ENCODE measurements around the gene ANO8. TPM values are rescaled to one million over a fixed set of nuclear protein-coding genes. Genes with fewer than 3 reads are reported as not detected.

The ANO8 gene
- total RNA-seq, 1 experiment from 2014 or later = 18.6 TPM

DNA sequence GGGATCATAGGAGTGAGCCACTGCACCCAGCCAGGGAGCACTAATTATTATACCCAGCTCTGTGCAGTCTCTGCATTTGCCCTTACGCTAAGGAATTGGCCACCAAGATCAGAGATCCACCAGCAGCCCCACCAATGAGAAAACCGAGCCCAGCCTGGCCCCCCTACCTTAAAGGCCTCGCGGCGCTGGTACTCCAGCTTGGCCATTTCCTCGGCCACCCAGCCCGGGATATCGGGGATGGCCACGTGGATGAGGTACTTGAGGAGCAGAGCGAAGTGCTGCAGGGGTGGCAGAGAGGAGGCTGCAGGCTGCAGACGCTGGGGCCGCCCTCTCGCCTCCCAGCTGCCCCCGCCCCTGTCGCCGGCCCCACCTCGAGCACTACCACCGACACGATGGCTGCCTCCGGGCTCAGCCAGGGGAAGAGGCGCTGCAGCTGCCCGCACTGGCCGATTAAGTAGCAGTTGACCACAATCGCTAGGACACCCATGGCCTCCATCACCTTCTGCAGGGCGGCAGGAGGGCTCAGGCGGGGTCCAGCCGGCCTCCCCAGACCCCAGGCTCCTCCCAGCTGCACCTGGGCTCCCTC lies 7.5 kb downstream of the ANO8 start:
- no peaks in the 10 kb centered on the region for H3K4me1 ChIP-seq (ENCODE audit: insufficient read depth, low read length, poor library complexity, severe bottlenecking)
- H3K27me3 ChIP-seq (replicated peaks; ENCODE audit: insufficient read depth, low read depth, low read length, poor library complexity) = no peaks in the 10 kb centered on the region
- DNase-seq (ENCODE audit: low spot score) = no peak
- H3K4me3 ChIP-seq (ENCODE audit: low read depth, low read length, poor library complexity, severe bottlenecking) = no peak overlapping the region
- ChIA-PET CTCF (no interaction called here), POLR2A (ENCODE audit: low non-redundant PET) (interaction anchor here (1.0 kb wide), 1 partner anchor 9 kb away, joined by 4 read pairs; no protein-coding TSS in a partner anchor)
- BruUV-seq (replicated peaks) = no TSS peak
- peaks cover 14% of the 10 kb centered on the region for H3K36me3 ChIP-seq (ENCODE audit: insufficient read depth, low read length, poor library complexity, severe bottlenecking)
- no peak overlapping the region for H3K27ac ChIP-seq (ENCODE audit: low read depth, low read length, poor library complexity, severe bottlenecking)
- no peak for TF ChIP-seq EZH2 (IDR thresholded peaks at IDR 0.05; ENCODE audit: borderline replicate concordance, low read depth, low read length, poor library complexity, severe bottlenecking)
- TF ChIP-seq, protein P1, sequence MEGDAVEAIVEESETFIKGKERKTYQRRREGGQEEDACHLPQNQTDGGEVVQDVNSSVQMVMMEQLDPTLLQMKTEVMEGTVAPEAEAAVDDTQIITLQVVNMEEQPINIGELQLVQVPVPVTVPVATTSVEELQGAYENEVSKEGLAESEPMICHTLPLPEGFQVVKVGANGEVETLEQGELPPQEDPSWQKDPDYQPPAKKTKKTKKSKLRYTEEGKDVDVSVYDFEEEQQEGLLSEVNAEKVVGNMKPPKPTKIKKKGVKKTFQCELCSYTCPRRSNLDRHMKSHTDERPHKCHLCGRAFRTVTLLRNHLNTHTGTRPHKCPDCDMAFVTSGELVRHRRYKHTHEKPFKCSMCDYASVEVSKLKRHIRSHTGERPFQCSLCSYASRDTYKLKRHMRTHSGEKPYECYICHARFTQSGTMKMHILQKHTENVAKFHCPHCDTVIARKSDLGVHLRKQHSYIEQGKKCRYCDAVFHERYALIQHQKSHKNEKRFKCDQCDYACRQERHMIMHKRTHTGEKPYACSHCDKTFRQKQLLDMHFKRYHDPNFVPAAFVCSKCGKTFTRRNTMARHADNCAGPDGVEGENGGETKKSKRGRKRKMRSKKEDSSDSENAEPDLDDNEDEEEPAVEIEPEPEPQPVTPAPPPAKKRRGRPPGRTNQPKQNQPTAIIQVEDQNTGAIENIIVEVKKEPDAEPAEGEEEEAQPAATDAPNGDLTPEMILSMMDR (conservative IDR thresholded peaks at IDR 0.05; ENCODE audit: low read depth, low read length) = no peak
- intact Hi-C loops (cut with micrococcal nuclease; ENCODE audit: unreplicated experiment) = no loop called here
- H3K9me3 ChIP-seq (ENCODE audit: low read depth, low read length, poor library complexity, severe bottlenecking) = no peaks in the 10 kb centered on the region

DNA sequence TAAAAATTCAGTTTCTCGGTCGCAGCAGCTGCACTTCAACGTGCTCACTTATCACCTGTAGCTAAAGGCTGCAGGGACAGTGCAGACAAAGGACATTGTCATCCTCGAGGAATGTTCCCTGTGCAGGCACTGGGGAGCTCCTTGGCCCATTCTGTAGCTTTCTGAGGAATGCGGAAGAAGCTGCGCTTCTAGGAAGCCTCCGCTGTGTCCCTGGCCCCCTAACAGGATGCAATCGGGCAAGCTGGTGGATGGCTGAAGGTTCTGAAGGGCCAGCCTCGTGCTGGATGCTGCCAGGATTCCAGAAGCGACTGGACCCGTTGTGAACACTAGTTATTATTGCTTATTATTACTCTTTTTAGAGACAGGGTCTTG lies 8.1 kb downstream of the ANO8 start:
- BruUV-seq (replicated peaks) = no TSS peak

GRCh38 chr19:17325881-17326594 lies 8.6 kb downstream of the ANO8 start:
- H3K9me3 ChIP-seq (ENCODE audit: low read depth, low read length, poor library complexity, severe bottlenecking) = no peaks in the 10 kb centered on the region
- BruUV-seq (replicated peaks) = no TSS peak
- CTCF ChIA-PET = no interaction called here
- DNase-seq (ENCODE audit: low spot score) = no peak
- H3K4me1 ChIP-seq (ENCODE audit: insufficient read depth, low read length, poor library complexity, severe bottlenecking) = no peaks in the 10 kb centered on the region
- H3K27me3 ChIP-seq (replicated peaks; ENCODE audit: insufficient read depth, low read depth, low read length, poor library complexity) = no peaks in the 10 kb centered on the region
- H3K27ac ChIP-seq (ENCODE audit: low read depth, low read length, poor library complexity, severe bottlenecking) = no peak overlapping the region
- peaks cover 14% of the 10 kb centered on the region for H3K36me3 ChIP-seq (ENCODE audit: insufficient read depth, low read length, poor library complexity, severe bottlenecking)
- intact Hi-C loops (cut with micrococcal nuclease; ENCODE audit: unreplicated experiment) = no loop called here
- POLR2A ChIA-PET (ENCODE audit: low non-redundant PET) = interaction anchor here (1.0 kb wide), 1 partner anchor 10 kb away, joined by 4 read pairs; no protein-coding TSS in a partner anchor
- TF ChIP-seq, protein P1 (conservative IDR thresholded peaks at IDR 0.05; ENCODE audit: low read depth, low read length) = no peak
- no peak for TF ChIP-seq EZH2 (IDR thresholded peaks at IDR 0.05; ENCODE audit: borderline replicate concordance, low read depth, low read length, poor library complexity, severe bottlenecking)
- no peak overlapping the region for H3K4me3 ChIP-seq (ENCODE audit: low read depth, low read length, poor library complexity, severe bottlenecking)

More for the DNA sequence above, 8.1 kb downstream of the ANO8 start:
- Histone ChIP-seq H3K27me3 (replicated peaks; ENCODE audit: insufficient read depth, low read depth, low read length, poor library complexity) (no peaks in the 10 kb centered on the region), H3K9me3 (ENCODE audit: low read depth, low read length, poor library complexity, severe bottlenecking) (no peaks in the 10 kb centered on the region), H3K4me3 (ENCODE audit: low read depth, low read length, poor library complexity, severe bottlenecking) (no peak overlapping the region), H3K27ac (ENCODE audit: low read depth, low read length, poor library complexity, severe bottlenecking) (no peak overlapping the region), H3K36me3 (ENCODE audit: insufficient read depth, low read length, poor library complexity, severe bottlenecking) (peaks cover 14% of the 10 kb centered on the region), H3K4me1 (ENCODE audit: insufficient read depth, low read length, poor library complexity, severe bottlenecking) (no peaks in the 10 kb centered on the region)
- intact Hi-C loops (cut with micrococcal nuclease; ENCODE audit: unreplicated experiment) = no loop called here
- TF ChIP-seq, protein P1 (conservative IDR thresholded peaks at IDR 0.05; ENCODE audit: low read depth, low read length) = no peak
- no peak for TF ChIP-seq EZH2 (IDR thresholded peaks at IDR 0.05; ENCODE audit: borderline replicate concordance, low read depth, low read length, poor library complexity, severe bottlenecking)
- CTCF ChIA-PET = no interaction called here
- POLR2A ChIA-PET (ENCODE audit: low non-redundant PET) = interaction anchor here (1.0 kb wide), 1 partner anchor 9 kb away, joined by 4 read pairs; no protein-coding TSS in a partner anchor
- DNase-seq (ENCODE audit: low spot score) = no peak
